ENCODE measurements around the gene TMEM221.

DNA sequence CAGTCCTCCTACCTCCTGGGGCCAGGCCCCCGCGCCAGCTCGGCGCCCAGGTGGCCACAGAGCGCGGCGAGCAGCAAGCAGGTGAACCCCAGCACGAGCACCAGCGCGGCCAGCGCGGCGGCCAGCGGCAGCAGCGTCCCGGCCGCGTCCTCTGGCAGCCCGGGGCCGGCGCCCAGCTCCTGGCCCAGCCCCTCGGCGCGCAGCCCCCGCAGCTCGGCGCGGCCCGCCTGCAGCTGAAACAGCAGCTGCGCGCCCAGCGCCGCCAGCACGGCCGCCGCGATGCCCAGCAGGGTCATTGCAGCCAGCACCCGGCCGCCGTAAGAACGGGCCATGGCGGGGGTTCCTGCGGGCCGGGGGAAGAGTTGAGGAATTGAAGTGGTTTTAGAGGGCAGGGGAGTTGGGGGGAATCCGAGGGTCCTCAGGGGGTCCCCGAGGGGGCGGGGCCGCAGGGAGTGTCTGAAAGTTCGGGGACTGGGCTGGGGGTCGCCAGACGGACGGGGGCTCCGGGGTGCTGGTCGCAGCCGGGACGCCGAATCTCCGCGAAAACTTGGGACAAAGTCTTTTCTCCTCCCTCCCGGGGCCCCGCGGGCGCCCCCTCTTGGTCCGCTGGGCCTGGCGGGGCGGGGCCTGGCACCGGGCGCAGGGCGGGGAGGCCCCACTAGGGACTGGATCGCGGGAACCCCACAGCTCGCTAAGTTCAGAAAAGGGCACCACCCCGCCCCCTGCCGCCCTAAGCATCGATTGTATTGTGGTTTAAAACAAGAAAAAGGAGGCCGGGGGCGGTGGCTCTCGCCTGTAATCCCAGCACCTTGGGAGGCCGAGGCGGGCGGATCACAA lies at the start of gene TMEM221:
- TF ChIP-seq, protein P1, sequence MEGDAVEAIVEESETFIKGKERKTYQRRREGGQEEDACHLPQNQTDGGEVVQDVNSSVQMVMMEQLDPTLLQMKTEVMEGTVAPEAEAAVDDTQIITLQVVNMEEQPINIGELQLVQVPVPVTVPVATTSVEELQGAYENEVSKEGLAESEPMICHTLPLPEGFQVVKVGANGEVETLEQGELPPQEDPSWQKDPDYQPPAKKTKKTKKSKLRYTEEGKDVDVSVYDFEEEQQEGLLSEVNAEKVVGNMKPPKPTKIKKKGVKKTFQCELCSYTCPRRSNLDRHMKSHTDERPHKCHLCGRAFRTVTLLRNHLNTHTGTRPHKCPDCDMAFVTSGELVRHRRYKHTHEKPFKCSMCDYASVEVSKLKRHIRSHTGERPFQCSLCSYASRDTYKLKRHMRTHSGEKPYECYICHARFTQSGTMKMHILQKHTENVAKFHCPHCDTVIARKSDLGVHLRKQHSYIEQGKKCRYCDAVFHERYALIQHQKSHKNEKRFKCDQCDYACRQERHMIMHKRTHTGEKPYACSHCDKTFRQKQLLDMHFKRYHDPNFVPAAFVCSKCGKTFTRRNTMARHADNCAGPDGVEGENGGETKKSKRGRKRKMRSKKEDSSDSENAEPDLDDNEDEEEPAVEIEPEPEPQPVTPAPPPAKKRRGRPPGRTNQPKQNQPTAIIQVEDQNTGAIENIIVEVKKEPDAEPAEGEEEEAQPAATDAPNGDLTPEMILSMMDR (IDR thresholded peaks at IDR 0.05) = peak in 1 of 2 donors; percentile 65
- TF ChIP-seq POLR2A (IDR thresholded peaks at IDR 0.05) = no peak

Data from suprapubic skin (tissue), 3 donors.